HCT116 (cell line): ENCODE data around the gene SMIM35. TPM values are rescaled to one million over a fixed set of nuclear protein-coding genes. Genes with fewer than 3 reads are reported as not detected.

Source experiments
- ATAC-seq: fragments of 200-7000 bp; cut with Tn5 transposase; 2 replicates; pipeline ENCODE4 v1.9.1; 2020; ENCODE audit warnings: mild to moderate bottlenecking, moderate library complexity
- BruUV-seq: library from RNA; stranded (reverse); fragments of 400-500 nt; replicated peaks from 2 replicates; lab custom pipeline; 2021; lab: Mats Ljungman, UMichigan
- CTCF ChIA-PET: fragments of 300-600 bp; sonication (Branson Sonifier 250); formaldehyde crosslinking; loops from one replicate; lab custom pipeline; 2021; ENCODE audit warnings: antibody characterized with exemption; lab: Charles Lee
- POLR2A ChIA-PET: fragments of 300-600, 350-600 bp; sonication (Branson Sonifier 250); formaldehyde crosslinking; loops from one replicate; lab custom pipeline; 2021; ENCODE audit warnings: antibody characterized with exemption; lab: Charles Lee
- RAD21 ChIA-PET, 2 experiments: fragments of 300-600 bp; sonication (Branson Sonifier 250); formaldehyde crosslinking; loops; one replicate each; lab custom pipeline; 2023; ENCODE audit warnings: low total read pairs in 2 of 2; ENCODE audit not compliant: uncharacterized antibody in 2 of 2, unreplicated experiment in 2 of 2, low non-redundant PET in 1 of 2; lab: Charles Lee
- DNase-seq: peaks from one replicate; pipeline ENCODE4 v3.0.0-alpha.2; 2010; ENCODE audit warnings: low read depth, low spot score
- H2AFZ ChIP-seq: fragments of 200-600 bp; shearing (Covaris generic), sonication (generic); 2 replicates; pipeline ENCODE4 v1.6.1; 2017; ENCODE audit warnings: low read depth, mixed run types, mixed read lengths, antibody characterized with exemption, low read length; ENCODE audit not compliant: poor library complexity, severe bottlenecking
- H3K27ac ChIP-seq: 2 replicates; pipeline ENCODE4 v1.5.1; 2012; ENCODE audit warnings: low read depth, low read length
- H3K27me3 ChIP-seq: fragments of 200-600 bp; sonication (generic); 2 replicates; pipeline ENCODE4 v1.6.1; 2016; ENCODE audit warnings: mixed run types, low read length, mixed read lengths; ENCODE audit not compliant: insufficient read depth
- H3K36me3 ChIP-seq, 2 experiments: fragments of 200-500 bp in 1 of 2; fragments of 200-600 bp in 1 of 2; sonication (Bioruptor generic) in 1 of 2; sonication (generic) in 1 of 2; 2 replicates each; pipeline versions ENCODE4 v1.5.1 to v1.6.1; 2014 to 2016; ENCODE audit warnings: low read length in 2 of 2, inconsistent platforms in 1 of 2, mixed read lengths in 1 of 2, mixed run types in 1 of 2; ENCODE audit not compliant: insufficient read depth in 2 of 2, control insufficient read depth in 1 of 2
- H3K4me1 ChIP-seq, 2 experiments: fragments of 200-600 bp in 1 of 2; sonication (generic) in 1 of 2; 2 replicates each; pipeline versions ENCODE4 v1.5.1 to v1.6.1; 2012 to 2017; ENCODE audit warnings: low read length in 2 of 2, inconsistent platforms in 1 of 2, mild to moderate bottlenecking in 1 of 2, mixed read lengths in 1 of 2, mixed run types in 1 of 2, moderate library complexity in 1 of 2; ENCODE audit not compliant: insufficient read depth in 2 of 2, control insufficient read depth in 1 of 2
- H3K4me2 ChIP-seq: fragments of 200-600 bp; sonication (generic); 2 replicates; pipeline ENCODE4 v1.6.1; 2017; ENCODE audit warnings: mixed run types, low read length, mixed read lengths
- H3K4me3 ChIP-seq, 2 experiments: fragments of 200-600 bp in 1 of 2; sonication (generic) in 1 of 2; replicated peaks in 1 of 2; 2 replicates each; pipeline ENCODE4 v1.5.1; 2011 to 2016; ENCODE audit warnings: low read length in 2 of 2, control low read depth in 1 of 2, low read depth in 1 of 2, mild to moderate bottlenecking in 1 of 2, mixed read lengths in 1 of 2, mixed run types in 1 of 2
- H3K79me2 ChIP-seq: fragments of 200-600 bp; sonication (generic); 2 replicates; pipeline ENCODE4 v1.6.1; 2017; ENCODE audit warnings: mild to moderate bottlenecking, mixed run types, low read length, moderate library complexity, mixed read lengths; ENCODE audit not compliant: insufficient read depth
- H3K9ac ChIP-seq: fragments of 200-600 bp; sonication (generic); 2 replicates; pipeline ENCODE4 v1.6.1; 2016; ENCODE audit warnings: low read length, mixed read lengths
- H3K9me2 ChIP-seq: fragments of 200-600 bp; sonication (generic), shearing (Covaris generic); 2 replicates; pipeline ENCODE4 v1.6.1; 2017; ENCODE audit warnings: mixed run types, mild to moderate bottlenecking, moderate library complexity; ENCODE audit not compliant: insufficient read depth
- H3K9me3 ChIP-seq, 2 experiments: fragments of 200-500 bp in 1 of 2; fragments of 200-600 bp in 1 of 2; sonication (Bioruptor generic) in 1 of 2; sonication (generic) in 1 of 2; 2 replicates each; pipeline ENCODE4 v1.6.1; 2014 to 2017; ENCODE audit warnings: low read length in 2 of 2, mixed read lengths in 2 of 2, inconsistent platforms in 1 of 2, low read depth in 1 of 2, mild to moderate bottlenecking in 1 of 2, mixed run types in 1 of 2, moderate library complexity in 1 of 2; ENCODE audit not compliant: control insufficient read depth in 1 of 2, insufficient read depth in 1 of 2
- H4K20me1 ChIP-seq: fragments of 200-600 bp; sonication (generic), shearing (Covaris generic); 2 replicates; pipeline ENCODE4 v1.6.1; 2017; ENCODE audit warnings: mixed run types, mild to moderate bottlenecking, moderate library complexity; ENCODE audit not compliant: insufficient read depth
- ATF3 ChIP-seq: IDR thresholded peaks from 2 replicates; pipeline ENCODE4 v1.6.1; 2012
- CTCF ChIP-seq, 3 experiments: fragments of 200-600 bp in 1 of 3; sonication (generic) in 1 of 3; IDR thresholded peaks in 2 of 3; conservative IDR thresholded peaks in 1 of 3; 2 replicates each; pipeline ENCODE4 v1.5.1; 2012 to 2017; ENCODE audit warnings: low read depth in 2 of 3, low read length in 2 of 3, antibody characterized with exemption in 1 of 3, borderline replicate concordance in 1 of 3, control low read depth in 1 of 3, mild to moderate bottlenecking in 1 of 3, mixed read lengths in 1 of 3, mixed run types in 1 of 3, moderate library complexity in 1 of 3; ENCODE audit not compliant: insufficient read depth in 1 of 3
- EGR1 ChIP-seq: IDR thresholded peaks from 2 replicates; pipeline ENCODE4 v1.6.1; 2012; ENCODE audit warnings: low read depth
- ELF1 ChIP-seq: IDR thresholded peaks from 2 replicates; pipeline ENCODE4 v1.6.1; 2012; ENCODE audit warnings: low read depth, borderline replicate concordance
- EZH2 ChIP-seq: fragments of 200-600 bp; sonication (generic); IDR thresholded peaks from 2 replicates; pipeline ENCODE4 v1.6.1; 2017; ENCODE audit warnings: antibody characterized with exemption, mixed run types
- EZH2phosphoT487 ChIP-seq: fragments of 200-600 bp; IDR thresholded peaks from 2 replicates; pipeline ENCODE4 v1.6.1; 2018; ENCODE audit warnings: antibody characterized with exemption, borderline replicate concordance
- FOSL1 ChIP-seq: IDR thresholded peaks from 2 replicates; pipeline ENCODE4 v1.6.1; 2012; ENCODE audit warnings: low read depth
- POLR2A ChIP-seq: IDR thresholded peaks from 2 replicates; pipeline ENCODE4 v1.7.0; 2011; ENCODE audit warnings: borderline replicate concordance; ENCODE audit not compliant: insufficient read depth, insufficient read length; ENCODE audit errors: extremely low read depth
- POLR2AphosphoS5 ChIP-seq: IDR thresholded peaks from 2 replicates; pipeline ENCODE4 v1.6.1; 2011; ENCODE audit warnings: mild to moderate bottlenecking, low read depth, low read length, moderate library complexity
- REST ChIP-seq: IDR thresholded peaks from 2 replicates; pipeline ENCODE4 v1.6.1; 2012; ENCODE audit warnings: low read depth
- SIN3A ChIP-seq: IDR thresholded peaks from 2 replicates; pipeline ENCODE4 v1.6.1; 2012; ENCODE audit warnings: low read depth
- TCF7L2 ChIP-seq: IDR thresholded peaks from 2 replicates; pipeline ENCODE4 v1.7.0; 2011; ENCODE audit warnings: borderline replicate concordance, inconsistent platforms; ENCODE audit not compliant: insufficient read depth, insufficient read length; ENCODE audit errors: extremely low read depth
- ZFX ChIP-seq: fragments of 450-650 bp; IDR thresholded peaks from 2 replicates; pipeline ENCODE4 v1.6.1; 2017
- ZNF274 ChIP-seq: fragments of 200-500 bp; sonication (Bioruptor generic); IDR thresholded peaks from 2 replicates; pipeline ENCODE4 v1.6.1; 2014; ENCODE audit warnings: mild to moderate bottlenecking, low read depth, low read length, inconsistent platforms
- intact Hi-C: fragments of 100-400 bp; cut with micrococcal nuclease; formaldehyde crosslinking; loops from 2 replicates; pipeline ENCODE4 v1.10.0; 2022
- total RNA-seq: library from RNA; stranded (reverse); gene quantifications from one replicate; pipeline ENCODE4 v1.2.1, GENCODE V29; 2021; ENCODE audit not compliant: unreplicated experiment

The SMIM35 gene
- total RNA-seq, 1 experiment from 2014 or later: not detected

GRCh38 chr11:118027694-118028093 is 59.1 kb downstream of the SMIM35 start:
- H3K9me3 ChIP-seq: no peaks in the 10 kb centered on the region

GRCh38 chr11:118021146-118021545 is 65.6 kb downstream of the SMIM35 start:
- H2AFZ ChIP-seq: no peak overlapping the region
- no peaks in the 10 kb centered on the region for H3K4me1 ChIP-seq
- H3K79me2 ChIP-seq: no peaks in the 10 kb centered on the region
- no peak overlapping the region for H3K4me2 ChIP-seq
- no peaks in the 10 kb centered on the region for H4K20me1 ChIP-seq
- H3K9me3 ChIP-seq: peaks cover 0 to 4% of the 10 kb centered on the region in 2 experiments; a peak in 1 of 4 replicates
- no TSS peak for BruUV-seq
- no peak for ATAC-seq
- H3K9me2 ChIP-seq: no peaks in the 10 kb centered on the region
- intact Hi-C loops: no loop called here
- H3K27ac ChIP-seq: no peak overlapping the region
- H3K36me3 ChIP-seq: no peaks in the 10 kb centered on the region
- H3K4me3 ChIP-seq: no peak overlapping the region
- H3K27me3 ChIP-seq: no peaks in the 10 kb centered on the region
- H3K9ac ChIP-seq: no peak overlapping the region
- no peak for DNase-seq
- ChIA-PET POLR2A (interaction anchor here (0.6 kb wide), 1 partner anchor 1081 kb away, joined by 3 read pairs; no protein-coding TSS in a partner anchor), CTCF (interaction anchor here (0.9 to 1.2 kb wide), 2 partner anchors 33 to 75 kb away, joined by 3 to 4 read pairs; no protein-coding TSS in a partner anchor), RAD21 (no interaction called here)
- TF ChIP-seq FOSL1 (no peak), ATF3 (no peak), ZNF274 (no peak), ELF1 (no peak), POLR2AphosphoS5 (no peak), TCF7L2 (no peak), EZH2phosphoT487 (no peak), EZH2 (no peak), REST (no peak), CTCF (IDR thresholded peaks at IDR 0.05 in 2 of 3, conservative IDR thresholded peaks at IDR 0.05 in 1 of 3; ENCODE audit: borderline replicate concordance in 1 of 3, insufficient read depth in 1 of 3, low read depth in 2 of 3, low read length in 2 of 3) (no peak), SIN3A (no peak), ZFX (no peak)

More at GRCh38 chr11:118027694-118028093, 59.1 kb downstream of the SMIM35 start:
- RAD21 ChIA-PET: interaction anchor here in 1 of 2 experiments (0.7 kb wide), 1 partner anchor 203 kb away, joined by 3 read pairs; no protein-coding TSS in a partner anchor
- Histone ChIP-seq H3K27me3 (no peaks in the 10 kb centered on the region), H3K4me2 (no peak overlapping the region), H2AFZ (no peak overlapping the region), H3K27ac (no peak overlapping the region), H3K79me2 (no peaks in the 10 kb centered on the region), H3K9me2 (no peaks in the 10 kb centered on the region), H3K4me1 (no peaks in the 10 kb centered on the region), H3K9ac (no peak overlapping the region), H4K20me1 (no peaks in the 10 kb centered on the region), H3K4me3 (no peak overlapping the region), H3K36me3 (no peaks in the 10 kb centered on the region)
- intact Hi-C loops: no loop called here
- ATAC-seq: no peak
- CTCF ChIA-PET: no interaction called here
- no peak for DNase-seq
- POLR2A ChIA-PET: no interaction called here
- TF ChIP-seq EGR1 (no peak), POLR2A (no peak)
- BruUV-seq: no TSS peak
